Endometrial microvascular endothelial cells (primary cell): ENCODE data around the gene SEL1L3. TPM values are rescaled to one million over a fixed set of nuclear protein-coding genes. Genes with fewer than 3 reads are reported as not detected.
"Not testable (repeated sequence)": the region's sequence is repeated elsewhere in the genome, so short reads cannot be mapped to it uniquely, and the experiment has no call there.

Experiments used
- in situ Hi-C: cut with HindIII; loops from 2 replicates; pipeline ENCODE4 v1.10.0; 2017; ENCODE audit warnings: low sequenced_read_pairs, low pct_unique_long_range_greater_than_20kb; ENCODE audit errors: inconsistent ontology term
- total RNA-seq: library from RNA; depleted of rRNA; stranded (reverse); fragments of >200 nt; gene quantifications from one replicate; pipeline ENCODE4 v1.2.3, GENCODE V29; 2015; ENCODE audit errors: inconsistent ontology term

SEL1L3 gene
- total RNA-seq, 1 donor from 2014 or later, result 58.4 TPM

GRCh38 chr4:25881193-25881592 is 18.4 kb upstream of the SEL1L3 start:
- in situ Hi-C loops, result no loop called here

GRCh38 chr4:25879991-25880651 is 17.3 kb upstream of the SEL1L3 start:
- in situ Hi-C loops, result no loop called here

GRCh38 chr4:25879587-25879986 is 16.8 kb upstream of the SEL1L3 start:
- in situ Hi-C loops, result no loop called here

GRCh38 chr4:25879091-25879584 is 16.4 kb upstream of the SEL1L3 start:
- in situ Hi-C loops, result no loop called here

- in situ Hi-C loops, result no loop called here
These were observed 15.9 kb upstream of the SEL1L3 start for GRCh38 chr4:25878676-25879075.

GRCh38 chr4:25875281-25875745 is 12.5 kb upstream of the SEL1L3 start:
- in situ Hi-C loops, result no loop called here

GRCh38 chr4:25874655-25875054 is 11.9 kb upstream of the SEL1L3 start:
- in situ Hi-C loops, result no loop called here

- in situ Hi-C loops, result no loop called here
These were observed 10.9 kb upstream of the SEL1L3 start for GRCh38 chr4:25873632-25874129.

GRCh38 chr4:25872851-25873631 is 10.3 kb upstream of the SEL1L3 start:
- in situ Hi-C loops, result no loop called here

GRCh38 chr4:25870081-25870480 is 7.3 kb upstream of the SEL1L3 start:
- in situ Hi-C loops, result no loop called here

- in situ Hi-C loops, result no loop called here
These were observed 5.0 kb upstream of the SEL1L3 start for GRCh38 chr4:25867781-25868294.

- in situ Hi-C loops, result not testable (repeated sequence)
These were observed 3.6 kb upstream of the SEL1L3 start for GRCh38 chr4:25866401-25866800.

- in situ Hi-C loops, result no loop called here
These were observed 2.8 kb upstream of the SEL1L3 start for GRCh38 chr4:25865586-25865985.

GRCh38 chr4:25863831-25864418 is 1.1 kb upstream of the SEL1L3 start:
- in situ Hi-C loops, result no loop called here

- in situ Hi-C loops, result no loop called here
These were observed 578 bp upstream of the SEL1L3 start for GRCh38 chr4:25863347-25863784.

GRCh38 chr4:25861951-25862410 is 807 bp downstream of the SEL1L3 start:
- in situ Hi-C loops, result no loop called here

GRCh38 chr4:25861280-25861950 is 1.4 kb downstream of the SEL1L3 start:
- in situ Hi-C loops, result no loop called here

- in situ Hi-C loops, result no loop called here
These were observed 2.1 kb downstream of the SEL1L3 start for GRCh38 chr4:25860586-25861279.
